Skeletal muscle cell (primary cell): ENCODE measurements around the gene PEF1.
A peak's percentile ranks its signal among the peaks of the same experiment; 100 is the strongest.

Experiments used
- DNase-seq: peaks from one replicate; pipeline ENCODE4 v3.0.0-alpha.2; 2010; ENCODE audit warnings: low read depth
- H3K4me3 ChIP-seq: 2 replicates; pipeline ENCODE4 v1.5.1; 2011; ENCODE audit warnings: low read depth, mild to moderate bottlenecking, control low read depth, low read length, moderate library complexity

The PEF1 gene

DNA sequence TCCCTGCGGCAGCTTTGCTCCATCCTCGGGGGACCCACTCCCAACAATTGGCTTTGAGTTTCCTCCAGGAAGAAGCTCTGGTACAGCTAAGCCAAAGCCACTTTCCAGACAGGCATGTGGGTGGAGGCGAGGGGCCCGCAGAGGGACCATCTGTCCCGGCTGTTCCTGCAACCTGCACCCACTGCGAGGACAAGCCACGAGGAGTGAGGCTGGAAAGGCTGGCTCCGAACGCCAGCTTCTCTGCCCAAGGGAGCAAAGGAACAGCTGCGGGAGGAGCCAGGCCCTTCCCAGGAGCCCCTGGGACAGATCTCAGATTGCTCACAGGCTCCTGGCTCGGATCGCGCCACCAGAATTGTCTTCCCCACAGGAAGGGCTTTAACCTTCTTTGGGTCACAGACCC, 28.3 kb upstream of the PEF1 start:
- DNase-seq = peak; percentile 36
- no peak overlapping the region for H3K4me3 ChIP-seq

DNA sequence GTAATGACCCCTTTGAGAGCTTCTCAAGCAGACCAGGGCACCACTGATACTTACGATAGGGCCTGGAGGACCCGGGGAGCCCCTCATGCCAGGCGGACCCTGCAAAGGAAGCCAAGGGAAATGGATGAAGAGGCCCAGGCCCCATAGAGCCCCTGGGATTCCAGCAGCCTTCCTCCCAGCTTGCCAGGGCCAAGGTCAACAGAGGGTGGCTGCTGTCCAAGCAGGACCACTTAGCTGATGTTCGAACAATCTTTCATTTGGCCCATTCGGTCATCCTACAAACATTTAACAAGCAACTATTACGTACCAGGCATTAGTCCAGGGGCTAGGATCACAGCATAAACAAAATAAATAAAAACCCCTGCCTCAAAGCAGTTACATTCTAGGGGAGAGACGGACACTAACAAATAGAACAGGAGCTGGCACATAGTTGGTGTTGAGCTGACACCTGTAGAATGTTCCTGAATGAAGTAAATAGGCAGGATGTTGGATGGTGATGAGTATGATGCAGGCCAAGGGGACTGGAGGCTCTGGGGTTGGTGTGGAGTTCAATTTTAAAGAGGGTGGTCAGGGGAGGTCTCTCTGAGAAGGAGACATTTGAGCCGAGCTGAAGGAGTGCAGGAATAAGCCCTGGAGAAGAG, 27.0 kb upstream of the PEF1 start:
- DNase-seq = no peak
- no peak overlapping the region for H3K4me3 ChIP-seq

DNA sequence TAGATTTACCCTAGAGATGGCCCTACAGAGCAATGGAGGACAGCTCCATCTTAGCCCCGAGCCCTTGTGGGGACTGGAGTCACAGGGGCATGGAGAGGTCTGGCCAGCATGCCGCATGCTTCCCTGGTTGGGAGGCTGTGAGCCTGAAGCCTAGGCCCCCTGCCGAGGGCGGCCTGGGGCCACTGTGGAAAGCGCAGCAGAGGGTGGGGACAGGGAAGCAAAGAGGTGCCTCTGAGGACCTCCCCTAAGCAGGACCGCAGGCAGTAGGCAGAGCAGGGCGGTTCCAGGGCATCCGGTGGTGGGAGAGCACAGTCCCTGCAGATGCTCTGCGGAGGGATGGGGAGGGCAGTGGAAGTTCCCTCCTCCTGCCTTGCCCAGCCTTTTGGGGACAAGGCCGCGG, 26.5 kb upstream of the PEF1 start:
- no peak overlapping the region for H3K4me3 ChIP-seq
- DNase-seq = no peak

DNA sequence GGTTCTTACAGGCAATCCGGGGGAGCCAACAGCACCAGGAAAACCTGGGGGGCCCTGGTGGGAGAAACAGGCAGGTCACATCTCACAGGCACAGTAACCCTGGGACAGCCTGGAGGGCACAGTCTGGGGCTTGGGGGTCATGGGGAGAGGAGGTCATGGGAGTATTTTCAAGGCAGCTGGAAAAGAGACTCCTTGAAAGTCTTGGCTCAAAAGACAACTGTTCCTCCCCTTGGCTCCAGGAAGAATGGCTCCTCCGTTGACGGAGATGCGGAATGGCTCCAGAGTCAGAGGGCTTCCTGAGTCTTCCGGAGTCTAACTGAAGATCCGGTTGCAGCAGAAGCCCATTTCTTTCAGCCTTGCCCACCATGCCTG, 25.9 kb upstream of the PEF1 start:
- DNase-seq = no peak
- peak overlapping the region; percentile 8 for H3K4me3 ChIP-seq

DNA sequence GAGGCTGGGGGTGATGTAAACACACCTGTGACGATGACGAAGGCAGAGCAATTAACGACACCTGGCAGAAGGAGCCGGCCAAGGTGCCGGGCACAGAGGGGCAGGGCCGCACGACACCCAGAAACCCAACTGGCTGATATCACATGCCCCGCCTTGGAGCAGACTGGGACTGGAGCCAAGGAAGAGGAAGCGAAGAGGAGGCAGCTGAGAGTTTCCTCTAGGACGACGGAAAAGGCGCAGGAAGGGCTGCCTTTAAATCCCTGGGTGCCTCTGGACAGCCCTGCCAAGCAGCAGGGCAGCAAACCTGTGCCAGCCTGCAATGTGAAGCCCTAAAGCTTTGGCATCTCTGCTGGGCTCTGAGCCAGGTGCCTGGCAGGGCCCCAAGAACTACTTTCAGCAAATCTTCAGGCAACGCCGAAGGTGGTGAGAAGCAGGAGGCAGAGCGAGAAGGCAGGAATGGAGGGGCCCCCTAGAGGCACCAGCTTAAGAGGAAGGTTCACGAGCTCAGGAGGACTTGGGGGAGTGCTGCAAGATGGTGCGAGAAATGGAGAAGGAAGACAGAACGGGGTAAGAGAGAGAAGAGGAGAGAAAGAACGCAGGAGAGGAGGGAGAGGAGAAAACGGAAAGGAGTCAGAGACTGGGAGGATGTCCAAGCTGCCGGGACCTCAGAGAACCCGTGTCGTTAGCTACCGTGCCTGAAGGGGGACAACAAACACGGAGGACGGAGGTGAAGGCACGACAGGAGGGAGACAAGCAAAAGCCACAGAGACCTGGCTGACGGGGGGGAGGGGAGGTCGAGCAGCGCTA, 25.3 kb upstream of the PEF1 start:
- H3K4me3 ChIP-seq = peak overlapping the region; percentile 8
- no peak for DNase-seq

DNA sequence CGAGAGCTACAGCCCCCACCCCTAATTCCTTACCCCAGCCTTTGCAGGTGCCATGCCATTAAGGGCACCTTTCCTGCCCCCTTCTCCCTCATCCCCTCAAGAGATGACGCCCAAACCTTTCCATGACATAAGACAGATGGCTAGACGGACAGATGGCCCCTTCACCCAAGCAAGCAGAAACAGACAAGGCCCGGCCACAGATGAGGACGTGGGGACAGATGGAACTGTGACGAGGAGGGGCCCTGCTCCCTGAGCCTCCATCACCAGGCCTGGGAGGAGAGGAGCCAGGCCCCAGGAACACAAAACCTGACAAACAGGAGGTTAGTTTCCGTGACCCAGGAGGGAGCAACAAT, 24.7 kb upstream of the PEF1 start:
- DNase-seq = no peak
- H3K4me3 ChIP-seq = no peak overlapping the region

DNA sequence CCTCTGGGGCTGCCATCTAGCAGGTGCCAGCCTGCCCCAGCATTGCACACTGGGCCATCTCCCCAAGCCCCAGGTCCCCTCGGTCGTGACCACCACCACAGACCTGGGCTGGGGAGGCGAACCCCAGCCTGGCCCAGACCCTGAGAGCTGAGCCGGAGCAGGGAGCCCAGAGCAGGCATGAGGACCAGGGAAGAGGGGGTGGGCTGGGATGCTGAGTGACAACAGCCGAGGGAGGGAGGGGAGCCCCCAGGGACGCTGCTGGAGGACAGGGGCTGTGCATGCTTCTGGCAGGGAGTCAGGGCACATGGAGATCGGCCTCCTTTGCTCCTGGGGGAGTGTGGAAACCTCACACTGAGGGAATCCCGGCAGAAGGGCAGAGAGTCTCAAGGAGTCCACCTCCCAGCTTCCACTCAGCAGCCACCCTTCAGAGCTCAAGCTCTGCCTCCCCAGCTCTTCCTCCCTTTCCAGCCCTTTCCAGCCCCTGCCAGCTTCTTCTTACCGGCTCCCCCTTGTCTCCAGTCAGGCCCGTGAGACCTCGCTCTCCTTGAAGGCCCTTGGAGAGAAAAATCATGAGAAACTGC, 23.7 kb upstream of the PEF1 start:
- no peak for DNase-seq
- H3K4me3 ChIP-seq = no peak overlapping the region

DNA sequence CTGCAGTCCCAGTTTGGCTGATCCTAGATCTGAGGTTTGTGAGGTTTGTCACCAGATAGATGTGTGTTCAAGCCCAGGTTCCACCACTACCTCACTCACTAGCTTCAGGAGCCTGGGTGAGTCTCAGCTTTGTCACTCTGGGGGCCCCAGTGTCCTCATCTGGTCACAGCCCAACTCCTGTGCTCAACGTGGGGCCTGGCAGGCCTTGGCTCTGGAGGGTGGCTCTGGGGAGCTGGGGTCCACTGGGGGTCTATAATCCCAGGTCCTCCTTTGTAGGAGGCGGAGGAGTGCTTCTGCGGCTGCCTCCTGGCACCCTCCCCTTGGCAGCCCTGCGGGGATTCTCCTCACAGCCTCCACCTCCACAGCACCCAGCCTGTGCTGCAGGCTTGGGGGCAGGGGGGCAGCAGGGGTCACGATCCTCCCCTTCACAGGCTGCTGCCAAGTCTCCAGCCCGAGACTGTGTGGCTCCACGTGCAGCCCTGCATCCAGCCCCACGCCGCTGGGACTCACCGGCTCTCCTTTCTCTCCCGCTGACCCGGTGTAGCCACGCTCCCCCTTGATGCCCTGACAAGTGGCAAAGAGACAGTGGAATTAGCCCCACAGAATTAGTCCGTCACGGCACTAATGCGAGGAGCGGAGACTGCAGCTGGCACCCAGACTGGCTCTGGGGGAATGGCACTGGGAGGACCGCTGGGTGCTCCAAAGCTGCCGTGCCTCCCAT, 22.5 kb upstream of the PEF1 start:
- no peak overlapping the region for H3K4me3 ChIP-seq
- DNase-seq = no peak

DNA sequence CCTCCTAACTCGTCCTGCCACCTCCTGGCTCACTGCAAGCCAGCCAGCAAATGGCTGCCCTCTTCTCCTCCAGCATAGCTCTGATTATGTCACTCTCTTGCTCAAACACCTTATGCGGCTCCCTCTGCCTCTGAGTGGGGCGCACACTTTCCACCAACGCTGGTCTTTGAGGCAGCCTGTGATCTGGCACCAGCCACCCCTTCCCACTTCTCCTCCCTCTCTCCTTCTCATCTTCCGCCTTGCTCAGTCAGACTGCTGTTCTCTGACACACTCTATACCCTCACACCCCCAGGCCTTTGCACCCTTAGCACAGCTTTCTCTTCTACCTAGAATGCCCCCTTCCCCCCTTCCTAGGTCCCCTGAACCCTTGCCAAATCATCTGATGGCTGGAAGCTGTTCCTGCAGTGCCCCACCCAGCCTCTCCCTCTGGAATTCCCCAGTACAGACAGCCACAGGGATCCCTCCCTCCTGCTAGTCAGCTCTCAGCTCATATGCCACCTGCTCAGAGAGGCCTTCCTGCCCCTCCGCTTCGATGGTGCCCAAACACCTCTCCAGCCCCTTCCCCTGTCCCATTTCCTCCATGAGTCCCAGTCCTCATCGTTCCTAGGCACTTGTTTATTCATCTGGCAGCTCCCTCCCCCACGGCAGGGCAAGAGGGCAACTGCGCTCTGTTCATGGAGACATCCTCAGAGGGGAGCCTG, 21.7 kb upstream of the PEF1 start:
- no peak for DNase-seq
- H3K4me3 ChIP-seq = no peak overlapping the region

DNA sequence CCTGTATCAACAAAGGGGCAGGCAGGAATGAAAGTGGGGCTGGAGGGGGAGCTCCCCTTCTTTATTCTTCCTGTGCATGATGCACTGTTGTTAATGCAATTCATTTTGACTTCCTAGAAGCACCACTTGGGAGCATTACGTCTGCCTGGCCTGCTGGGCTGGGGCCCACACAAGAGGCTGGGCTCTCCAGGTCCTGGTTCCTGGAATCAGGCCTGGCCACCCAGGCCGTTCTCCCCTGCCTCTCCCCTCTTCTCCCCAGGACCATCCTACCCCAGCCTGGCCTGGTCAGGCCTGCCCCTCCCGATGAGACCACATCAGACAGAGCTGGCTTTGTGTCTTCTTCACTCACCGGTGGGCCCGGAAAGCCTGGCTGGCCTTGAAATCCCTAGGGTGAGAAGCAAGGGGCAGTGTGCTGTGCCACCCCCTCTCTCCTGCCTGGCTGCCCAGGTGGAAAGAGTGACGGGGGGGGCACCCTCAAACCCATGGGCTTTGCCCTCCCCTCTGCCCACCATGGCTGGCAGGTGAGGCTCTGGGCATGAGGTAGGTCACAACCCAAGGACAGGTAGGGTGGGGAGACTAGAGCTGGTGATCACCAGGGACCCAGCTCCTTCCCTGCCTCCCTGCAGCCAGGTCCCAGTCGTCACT, 20.7 kb upstream of the PEF1 start:
- no peak for DNase-seq

DNA sequence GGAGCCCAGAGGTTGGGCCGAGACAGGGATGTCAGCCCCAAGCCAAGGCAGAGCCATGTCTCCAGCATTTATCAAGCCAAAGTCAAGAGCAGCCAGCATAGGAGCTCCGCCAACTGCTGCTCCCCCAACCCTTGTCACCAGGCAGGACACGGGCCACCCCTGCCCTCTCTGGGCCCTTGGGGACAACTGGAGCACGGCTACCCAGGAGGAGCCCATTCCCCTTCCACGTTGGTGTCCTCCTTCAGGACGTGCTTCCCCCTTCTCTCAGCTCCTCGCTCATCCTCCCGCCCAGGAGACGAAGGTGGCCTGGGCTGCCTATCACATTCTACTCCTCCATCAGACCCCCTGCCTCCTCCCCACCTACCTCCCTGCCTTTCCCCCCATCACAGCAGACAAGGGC, 19.9 kb upstream of the PEF1 start:
- no peak overlapping the region for H3K4me3 ChIP-seq
- no peak for DNase-seq

More for the DNA sequence above, 20.7 kb upstream of the PEF1 start:
- H3K4me3 ChIP-seq = no peak overlapping the region

DNA sequence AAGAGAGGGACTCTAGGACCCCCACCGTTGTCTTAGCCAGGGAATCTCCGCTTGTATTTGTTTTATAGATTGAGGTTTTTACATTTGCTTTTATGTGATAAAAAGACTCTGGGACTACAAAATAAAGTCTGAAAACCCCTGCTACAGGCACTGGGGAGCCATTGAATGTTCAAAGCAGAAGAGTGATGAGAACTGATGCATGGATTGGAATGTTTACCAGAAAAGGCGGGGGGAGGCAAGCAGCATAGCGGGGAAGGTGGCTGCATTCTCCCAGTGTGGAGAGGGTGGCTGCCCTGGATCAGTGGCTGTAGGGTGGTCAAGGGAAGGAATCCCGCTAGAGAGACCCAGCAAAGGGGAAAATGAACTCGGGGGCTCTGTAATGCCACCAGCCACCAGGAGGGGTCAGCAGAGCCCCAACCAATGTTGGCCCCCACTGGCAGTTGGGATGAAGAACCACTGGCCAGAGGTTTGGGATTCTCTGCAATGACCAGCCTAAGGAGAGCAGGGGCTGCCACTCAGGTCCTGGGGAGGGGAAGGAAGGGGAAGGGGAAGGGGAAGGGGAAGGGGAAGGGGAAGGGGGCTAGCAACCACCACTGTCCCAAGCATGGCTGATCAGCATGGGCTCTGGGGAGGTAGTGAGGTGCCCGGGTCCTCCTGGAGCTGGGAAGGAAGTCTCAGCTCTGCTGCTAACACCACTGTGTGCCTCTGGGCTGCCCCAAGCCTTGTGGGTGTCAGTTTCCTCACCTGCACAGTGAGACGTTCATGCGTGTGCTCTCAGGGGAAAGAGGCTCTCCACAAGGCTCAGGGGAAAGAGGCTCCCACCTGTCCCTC, 19.2 kb upstream of the PEF1 start:
- no peak overlapping the region for H3K4me3 ChIP-seq
- DNase-seq = no peak

DNA sequence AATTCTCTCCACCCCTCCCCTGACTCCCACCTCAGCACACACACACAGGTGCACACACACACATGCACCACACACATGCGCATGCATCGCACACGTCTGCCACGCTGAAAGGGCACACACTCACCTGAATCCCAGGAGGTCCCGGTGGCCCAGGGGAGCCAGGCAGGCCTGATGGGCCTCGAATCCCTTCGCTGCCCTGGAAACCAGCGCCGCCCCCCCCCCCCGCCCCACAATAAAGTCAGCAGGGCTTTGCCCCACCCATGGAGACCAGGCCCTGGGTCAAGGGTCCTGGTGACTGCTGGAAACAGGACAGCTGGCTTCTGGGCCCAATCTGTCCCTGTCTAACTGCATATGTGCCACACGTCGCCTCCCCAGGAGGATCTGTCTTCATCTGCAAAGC, 17.8 kb upstream of the PEF1 start:
- DNase-seq = no peak
- H3K4me3 ChIP-seq = no peak overlapping the region

DNA sequence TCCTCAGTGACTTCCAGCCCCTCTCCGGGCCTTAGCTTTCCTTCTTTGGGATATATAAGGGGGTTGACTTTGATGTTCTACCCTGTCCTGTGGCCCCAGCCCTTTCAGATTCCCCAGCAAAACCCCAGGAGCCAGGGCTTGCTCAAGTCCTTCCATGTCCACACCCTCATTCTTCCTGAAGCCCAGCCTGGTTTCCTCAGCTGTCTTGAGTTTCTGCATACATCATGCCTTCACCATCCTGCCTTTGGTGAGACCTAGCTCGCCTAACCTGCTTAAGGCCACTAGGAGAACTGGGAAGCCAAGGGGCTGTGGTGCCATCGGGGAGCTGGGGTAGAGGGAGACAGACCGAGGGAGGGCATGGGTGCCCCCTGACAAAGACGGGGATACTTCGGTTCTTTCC, 17.2 kb upstream of the PEF1 start:
- DNase-seq = no peak
- H3K4me3 ChIP-seq = no peak overlapping the region

DNA sequence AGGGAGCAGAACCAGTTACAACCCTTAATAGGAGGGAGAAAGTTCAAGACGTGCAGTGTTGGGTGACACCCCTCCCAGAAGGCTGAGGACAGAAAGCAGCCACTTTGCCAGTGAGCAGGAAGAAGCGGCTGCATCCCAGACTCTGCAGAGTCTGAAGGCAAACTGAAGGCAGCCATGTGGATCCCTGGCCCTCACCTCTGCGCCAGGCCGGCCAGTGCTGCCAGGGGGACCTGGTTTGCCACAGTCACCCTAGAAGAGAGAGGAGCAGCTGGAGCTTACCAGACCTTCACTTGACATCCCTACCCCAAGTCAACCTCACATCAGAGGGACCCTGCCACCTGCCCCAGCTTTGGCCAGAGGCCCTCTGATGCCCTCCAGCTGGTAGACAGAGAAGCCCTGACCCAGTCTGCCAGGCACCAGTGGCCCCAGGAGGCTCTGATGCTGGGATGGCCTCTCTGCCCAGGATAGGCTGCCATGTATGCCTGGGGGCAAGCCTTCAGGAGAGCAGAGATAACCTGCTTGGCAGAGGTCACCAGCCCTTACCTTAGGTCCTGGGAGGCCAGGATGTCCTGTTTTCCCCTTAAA, 16.3 kb upstream of the PEF1 start:
- DNase-seq = no peak
- H3K4me3 ChIP-seq = no peak overlapping the region

DNA sequence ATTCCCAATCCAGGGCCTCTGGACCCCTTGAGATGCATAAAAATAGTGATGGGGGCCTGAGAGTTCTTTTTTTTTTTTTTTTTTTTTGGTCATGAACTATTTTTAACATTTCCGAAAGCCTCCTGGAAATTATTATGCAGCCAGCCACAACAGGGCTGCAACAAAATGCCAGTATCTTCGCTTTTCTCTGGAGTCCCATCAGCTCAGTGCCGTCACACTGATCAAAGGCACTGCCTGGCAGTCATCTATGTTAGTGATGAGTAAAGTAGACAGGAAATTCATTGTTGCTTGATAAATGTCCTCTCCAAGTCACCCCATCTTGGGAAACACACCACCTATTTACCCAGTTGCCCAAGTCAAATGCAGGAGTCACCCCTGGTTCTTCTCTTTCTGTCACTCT, 15.2 kb upstream of the PEF1 start:
- DNase-seq = no peak
- H3K4me3 ChIP-seq = no peak overlapping the region

DNA sequence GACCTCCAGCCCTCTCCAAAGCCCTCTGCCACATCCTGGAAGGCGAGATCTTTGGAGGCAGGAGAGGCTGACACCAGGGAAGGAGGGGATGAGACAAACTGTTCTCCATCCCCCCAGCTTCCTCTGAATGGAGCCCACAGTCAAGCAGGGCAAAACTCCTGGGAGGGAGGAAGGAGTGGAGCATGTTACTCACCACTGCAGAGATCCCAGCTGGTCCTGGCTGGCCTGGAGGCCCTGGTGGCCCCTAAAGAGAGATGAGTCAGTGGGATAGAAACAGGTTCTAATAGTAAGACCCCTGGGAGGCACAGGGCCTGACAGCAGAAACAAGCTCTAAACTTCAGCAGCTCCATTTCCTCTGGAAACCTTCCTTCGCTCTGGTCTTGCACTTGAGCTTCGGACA, 14.0 kb upstream of the PEF1 start:
- H3K4me3 ChIP-seq = no peak overlapping the region
- DNase-seq = peak; percentile 55

DNA sequence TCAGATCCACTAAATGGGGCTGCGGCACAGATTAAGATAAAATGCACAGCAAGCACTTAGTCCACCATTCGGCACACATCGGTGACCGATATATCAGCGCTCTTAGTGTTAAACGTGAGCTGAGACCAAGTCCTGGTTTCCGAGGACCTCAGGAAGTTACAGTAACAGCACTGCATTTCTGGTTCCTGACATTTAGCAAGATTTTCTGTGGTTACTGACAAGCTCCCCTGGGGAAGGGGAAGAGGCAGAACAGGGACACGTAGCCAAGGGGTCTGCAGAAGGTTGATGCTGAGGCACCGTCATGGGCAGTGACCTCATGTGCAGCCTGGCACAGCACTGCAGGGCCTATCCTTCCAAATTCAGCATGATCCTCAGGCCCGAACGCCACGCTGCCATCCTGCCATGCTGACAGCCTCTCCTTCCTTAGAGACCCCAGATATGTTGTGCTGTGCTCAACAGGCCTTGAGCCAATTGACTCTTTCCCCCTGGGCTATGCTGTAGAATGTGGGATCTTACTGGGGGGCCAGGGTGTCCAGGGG, 13.4 kb upstream of the PEF1 start:
- no peak for DNase-seq
- H3K4me3 ChIP-seq = no peak overlapping the region
